ENCODE measurements around the gene MIA2. TPM values are rescaled to one million over a fixed set of nuclear protein-coding genes. Genes with fewer than 3 reads are reported as not detected.

The MIA2 gene
- total and polyA plus RNA-seq, 2 experiments from 2014 or later: 9.5 to 10.9 TPM

DNA sequence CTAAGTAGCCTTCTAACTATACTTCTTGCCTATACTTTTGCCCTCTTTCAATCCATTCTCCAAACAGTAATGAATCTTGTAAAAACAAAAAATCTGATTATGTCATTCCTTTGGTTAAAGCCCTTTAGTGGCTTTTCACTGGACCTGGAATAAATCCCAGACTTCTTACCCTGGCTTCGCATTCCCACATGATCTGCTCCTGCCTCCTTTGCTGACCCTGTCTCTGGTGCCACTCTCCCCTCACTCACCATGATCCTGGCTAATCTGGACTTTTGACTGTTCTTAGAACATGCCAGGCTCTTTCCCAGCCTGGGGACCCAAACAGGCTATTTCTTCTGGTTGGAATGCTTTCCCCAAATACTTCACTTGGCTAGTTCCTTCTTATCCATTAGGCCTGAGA is 7.9 kb downstream of the MIA2 start:
- Histone ChIP-seq H3K36me3 (ENCODE audit: insufficient read depth) (no peaks in the 10 kb centered on the region), H3K9me2 (ENCODE audit: insufficient read depth) (no peaks in the 10 kb centered on the region), H3F3A (replicated peaks; ENCODE audit: low read depth) (no peaks in the 10 kb centered on the region), H3K4me1 (ENCODE audit: insufficient read depth) (no peaks in the 10 kb centered on the region), H3K4me3 (no peak overlapping the region), H3K79me2 (replicated peaks; ENCODE audit: insufficient read depth) (no peaks in the 10 kb centered on the region), H4K20me1 (replicated peaks; ENCODE audit: insufficient read depth) (no peaks in the 10 kb centered on the region), H3K27me3 (ENCODE audit: insufficient read depth) (no peaks in the 10 kb centered on the region), H3K4me2 (no peak overlapping the region), H3K27ac (ENCODE audit: low read depth) (no peak overlapping the region), H2AFZ (no peak overlapping the region)
- Mint-ChIP-seq H3K9me3 (no peaks in the 10 kb centered on the region), H3K4me3 (no peak overlapping the region), H3K27me3 (ENCODE audit: insufficient read depth, low read depth, poor library complexity) (no peaks in the 10 kb centered on the region), H3K4me1 (no peaks in the 10 kb centered on the region), H3K36me3 (ENCODE audit: low read depth) (no peaks in the 10 kb centered on the region), H3K27ac (no peak overlapping the region)
- no peak for DNase-seq (ENCODE audit: low spot score)
- ATAC-seq: no peak
- TF ChIP-seq, protein P1, sequence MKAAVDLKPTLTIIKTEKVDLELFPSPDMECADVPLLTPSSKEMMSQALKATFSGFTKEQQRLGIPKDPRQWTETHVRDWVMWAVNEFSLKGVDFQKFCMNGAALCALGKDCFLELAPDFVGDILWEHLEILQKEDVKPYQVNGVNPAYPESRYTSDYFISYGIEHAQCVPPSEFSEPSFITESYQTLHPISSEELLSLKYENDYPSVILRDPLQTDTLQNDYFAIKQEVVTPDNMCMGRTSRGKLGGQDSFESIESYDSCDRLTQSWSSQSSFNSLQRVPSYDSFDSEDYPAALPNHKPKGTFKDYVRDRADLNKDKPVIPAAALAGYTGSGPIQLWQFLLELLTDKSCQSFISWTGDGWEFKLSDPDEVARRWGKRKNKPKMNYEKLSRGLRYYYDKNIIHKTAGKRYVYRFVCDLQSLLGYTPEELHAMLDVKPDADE (IDR thresholded peaks at IDR 0.05): no peak
- TF ChIP-seq, protein P2, sequence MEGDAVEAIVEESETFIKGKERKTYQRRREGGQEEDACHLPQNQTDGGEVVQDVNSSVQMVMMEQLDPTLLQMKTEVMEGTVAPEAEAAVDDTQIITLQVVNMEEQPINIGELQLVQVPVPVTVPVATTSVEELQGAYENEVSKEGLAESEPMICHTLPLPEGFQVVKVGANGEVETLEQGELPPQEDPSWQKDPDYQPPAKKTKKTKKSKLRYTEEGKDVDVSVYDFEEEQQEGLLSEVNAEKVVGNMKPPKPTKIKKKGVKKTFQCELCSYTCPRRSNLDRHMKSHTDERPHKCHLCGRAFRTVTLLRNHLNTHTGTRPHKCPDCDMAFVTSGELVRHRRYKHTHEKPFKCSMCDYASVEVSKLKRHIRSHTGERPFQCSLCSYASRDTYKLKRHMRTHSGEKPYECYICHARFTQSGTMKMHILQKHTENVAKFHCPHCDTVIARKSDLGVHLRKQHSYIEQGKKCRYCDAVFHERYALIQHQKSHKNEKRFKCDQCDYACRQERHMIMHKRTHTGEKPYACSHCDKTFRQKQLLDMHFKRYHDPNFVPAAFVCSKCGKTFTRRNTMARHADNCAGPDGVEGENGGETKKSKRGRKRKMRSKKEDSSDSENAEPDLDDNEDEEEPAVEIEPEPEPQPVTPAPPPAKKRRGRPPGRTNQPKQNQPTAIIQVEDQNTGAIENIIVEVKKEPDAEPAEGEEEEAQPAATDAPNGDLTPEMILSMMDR (conservative IDR thresholded peaks at IDR 0.05; ENCODE audit: low read depth in 2 of 2): no peak
- TF ChIP-seq NANOG (IDR thresholded peaks at IDR 0.05; ENCODE audit: borderline replicate concordance): no peak

GRCh38 chr14:39243831-39244230 is 10.1 kb downstream of the MIA2 start:
- H3K27ac ChIP-seq (ENCODE audit: low read depth): no peak overlapping the region
- Mint-ChIP-seq H3K9me3 (no peaks in the 10 kb centered on the region), H3K4me3 (no peak overlapping the region), H3K27ac (no peak overlapping the region), H3K36me3 (ENCODE audit: low read depth) (no peaks in the 10 kb centered on the region), H3K4me1 (no peaks in the 10 kb centered on the region), H3K27me3 (ENCODE audit: insufficient read depth, low read depth, poor library complexity) (no peaks in the 10 kb centered on the region)
- no peaks in the 10 kb centered on the region for H3K36me3 ChIP-seq (ENCODE audit: insufficient read depth)
- H3K27me3 ChIP-seq (ENCODE audit: insufficient read depth): no peaks in the 10 kb centered on the region
- H3K79me2 ChIP-seq (replicated peaks; ENCODE audit: insufficient read depth): no peaks in the 10 kb centered on the region
- no peaks in the 10 kb centered on the region for H3K4me1 ChIP-seq (ENCODE audit: insufficient read depth)
- H3F3A ChIP-seq (replicated peaks; ENCODE audit: low read depth): no peaks in the 10 kb centered on the region
- H2AFZ ChIP-seq: no peak overlapping the region
- DNase-seq (ENCODE audit: low spot score) (no peak), ATAC-seq (no peak)
- H4K20me1 ChIP-seq (replicated peaks; ENCODE audit: insufficient read depth): no peaks in the 10 kb centered on the region
- H3K9me2 ChIP-seq (ENCODE audit: insufficient read depth): no peaks in the 10 kb centered on the region
- H3K4me2 ChIP-seq: no peak overlapping the region
- H3K4me3 ChIP-seq: no peak overlapping the region
- TF ChIP-seq STAT1 (IDR thresholded peaks at IDR 0.05; ENCODE audit: unreplicated experiment) (no peak), POLR2AphosphoS5 (IDR thresholded peaks at IDR 0.05; ENCODE audit: low read depth) (no peak), EZH2 (IDR thresholded peaks at IDR 0.05; ENCODE audit: low read depth, unreplicated experiment) (no peak), NANOG (IDR thresholded peaks at IDR 0.05; ENCODE audit: borderline replicate concordance) (no peak), ZNF462 (CRISPR knock-in tag; IDR thresholded peaks at IDR 0.05) (no peak), JUNB (IDR thresholded peaks at IDR 0.05; ENCODE audit: unreplicated experiment) (no peak), REST (IDR thresholded peaks at IDR 0.05; ENCODE audit: unreplicated experiment) (no peak), ZNF331 (CRISPR knock-in tag; IDR thresholded peaks at IDR 0.05; ENCODE audit: low read depth) (no peak)
